Activated CD8-positive, alpha-beta T cell treated with anti-CD3 and anti-CD28 coated beads for 36 hours (primary cell): ENCODE results near the gene KNSTRN. TPM values are rescaled to one million over a fixed set of nuclear protein-coding genes. Genes with fewer than 3 reads are reported as not detected.

ENCODE experiments used
- ATAC-seq: fragments of 200-7000 bp; cut with Tn5 transposase; one replicate; pipeline ENCODE4 v1.10.0; 2021; ENCODE audit warnings: mild to moderate bottlenecking, moderate library complexity
- CTCF ChIA-PET: fragments of 350-600 bp; sonication (Branson Sonifier 250); formaldehyde crosslinking; loops from one replicate; lab custom pipeline; 2021; ENCODE audit warnings: antibody characterized with exemption; lab: Charles Lee
- POLR2A ChIA-PET: fragments of 350-600 bp; sonication (Branson Sonifier 250); formaldehyde crosslinking; loops from one replicate; lab custom pipeline; 2021; ENCODE audit warnings: antibody characterized with exemption; lab: Charles Lee
- DNase-seq: peaks from one replicate; pipeline ENCODE4 v3.0.0-alpha.2; 2020
- H3K27ac Mint-ChIP-seq: one replicate; pipeline ENCODE4 v1.8.0; 2021; ENCODE audit warnings: mild to moderate bottlenecking, mixed read lengths
- H3K27me3 Mint-ChIP-seq: one replicate; pipeline ENCODE4 v1.8.0; 2021; ENCODE audit warnings: mixed read lengths
- H3K36me3 Mint-ChIP-seq: one replicate; pipeline ENCODE4 v1.8.0; 2021; ENCODE audit warnings: low read depth, mixed read lengths
- H3K4me1 Mint-ChIP-seq: one replicate; pipeline ENCODE4 v1.8.0; 2021; ENCODE audit warnings: low read depth, mixed read lengths
- H3K4me3 Mint-ChIP-seq: one replicate; pipeline ENCODE4 v1.8.0; 2021; ENCODE audit warnings: mild to moderate bottlenecking, moderate library complexity, mixed read lengths
- H3K9me3 Mint-ChIP-seq: one replicate; pipeline ENCODE4 v1.8.0; 2021; ENCODE audit warnings: mixed read lengths
- CTCF ChIP-seq: fragments of 200-600 bp; IDR thresholded peaks from one replicate; pipeline ENCODE4 v1.8.0; 2022; ENCODE audit warnings: antibody characterized with exemption, mild to moderate bottlenecking
- intact Hi-C: fragments of 100-400 bp; cut with micrococcal nuclease; formaldehyde crosslinking; loops from one replicate; pipeline ENCODE4 v1.10.0; 2022
- total RNA-seq, 2 experiments: library from RNA; stranded (reverse); gene quantifications; one replicate each; pipeline ENCODE4 v1.2.3, GENCODE V29; 2021

KNSTRN gene
- total RNA-seq, 2 experiments from 2014 or later: 54.2 to 55.0 TPM

GRCh38 chr15:40405501-40406381 is 23.2 kb downstream of the KNSTRN start, which contains the start of gene IVD:
Gene IVD, plus strand, starts transcription at chr15:40405795. Its CDS starts 33 bp downstream, at chr15:40405828.
- H3K27me3 Mint-ChIP-seq: no peaks in the 10 kb centered on the region
- H3K27ac Mint-ChIP-seq: peak within 1 kb of the TSS; percentile 95
- CTCF ChIA-PET: interaction anchor here (1.0 to 5.7 kb wide), 13 partner anchors 8 to 131 kb away, joined by 3 to 33 read pairs (median 4); partner anchors contain the start of gene BAHD1
- intact Hi-C loops: no loop called here
- peak; percentile 96 for DNase-seq
- TF ChIP-seq CTCF: no peak
- peak within 1 kb of the TSS; percentile 77 for H3K4me3 Mint-ChIP-seq
- H3K36me3 Mint-ChIP-seq: peaks cover 30% of the 10 kb centered on the region
- ATAC-seq: peak; percentile 98
- POLR2A ChIA-PET: interaction anchor here (0.6 to 2.1 kb wide), 14 partner anchors 9 to 120 kb away, joined by 3 to 8 read pairs (median 4); partner anchors contain the start of genes KNSTRN and PLCB2
- H3K4me1 Mint-ChIP-seq: peaks cover 47% of the 10 kb centered on the region
- H3K9me3 Mint-ChIP-seq: no peaks in the 10 kb centered on the region

GRCh38 chr15:40407330-40407990 is 24.9 kb downstream of the KNSTRN start:
- Mint-ChIP-seq H3K36me3 (peaks cover 44% of the 10 kb centered on the region), H3K9me3 (no peaks in the 10 kb centered on the region), H3K4me1 (peaks cover 47% of the 10 kb centered on the region), H3K27ac (peak overlapping the region; percentile 61), H3K4me3 (peak overlapping the region; percentile 77), H3K27me3 (no peaks in the 10 kb centered on the region)
- no peak for TF ChIP-seq CTCF
- ATAC-seq: no peak
- DNase-seq: no peak
- POLR2A ChIA-PET: interaction anchor here (0.9 to 1.6 kb wide), 6 partner anchors 10 to 50 kb away, joined by 3 to 7 read pairs (median 3); partner anchors contain the start of genes DISP2 and KNSTRN
- intact Hi-C loops: no loop called here
- CTCF ChIA-PET: interaction anchor here (0.9 to 5.7 kb wide), 6 partner anchors 9 to 100 kb away, joined by 3 to 33 read pairs (median 10); partner anchors contain the start of gene PLCB2

GRCh38 chr15:40409366-40409765 is 26.8 kb downstream of the KNSTRN start:
- DNase-seq: peak; percentile 21
- Mint-ChIP-seq H3K4me1 (peaks cover 41% of the 10 kb centered on the region), H3K27me3 (no peaks in the 10 kb centered on the region), H3K9me3 (no peaks in the 10 kb centered on the region), H3K27ac (peak overlapping the region; percentile 77), H3K36me3 (peaks cover 50% of the 10 kb centered on the region), H3K4me3 (no peak overlapping the region)
- CTCF ChIA-PET: interaction anchor here (0.6 to 2.9 kb wide), 2 partner anchors 13 to 41 kb away, joined by 3 to 9 read pairs; no protein-coding TSS in a partner anchor
- no peak for TF ChIP-seq CTCF
- intact Hi-C loops: no loop called here
- ATAC-seq: no peak
- POLR2A ChIA-PET: interaction anchor here (1.3 to 1.7 kb wide), 2 partner anchors 28 to 32 kb away, joined by 3 to 4 read pairs; no protein-coding TSS in a partner anchor

- ChIA-PET CTCF (interaction anchor here (0.8 to 2.9 kb wide), 4 partner anchors 42 to 136 kb away, joined by 3 to 9 read pairs (median 3); no protein-coding TSS in a partner anchor), POLR2A (interaction anchor here (1.3 to 1.6 kb wide), 4 partner anchors 8 to 30 kb away, joined by 4 to 7 read pairs (median 5); partner anchors contain the start of gene KNSTRN)
- no peak overlapping the region for H3K4me3 Mint-ChIP-seq
- intact Hi-C loops: no loop called here
- DNase-seq (no peak), ATAC-seq (no peak)
- no peaks in the 10 kb centered on the region for H3K27me3 Mint-ChIP-seq
- TF ChIP-seq CTCF: no peak
- H3K27ac Mint-ChIP-seq: no peak overlapping the region
- no peaks in the 10 kb centered on the region for H3K9me3 Mint-ChIP-seq
- H3K36me3 Mint-ChIP-seq: peaks cover 54% of the 10 kb centered on the region
- peaks cover 33% of the 10 kb centered on the region for H3K4me1 Mint-ChIP-seq
These were observed 28.0 kb downstream of the KNSTRN start for GRCh38 chr15:40410476-40410875.
